ENCODE measurements around the gene A1BG. TPM values are rescaled to one million over a fixed set of nuclear protein-coding genes. Genes with fewer than 3 reads are reported as not detected.
A peak's percentile ranks its signal among the peaks of the same experiment; 100 is the strongest.

Gene A1BG
- total RNA-seq, 2 donors from 2014 or later: 6.2 to 11.5 TPM

GRCh38 chr19:58393725-58394033 is 40.4 kb upstream of the A1BG start:
- Histone ChIP-seq H3K27me3 (no peaks in the 10 kb centered on the region), H3K4me1 (peaks cover 37% of the 10 kb centered on the region), H3K27ac (no peak overlapping the region), H3K9me3 (no peaks in the 10 kb centered on the region), H3K4me3 (no peak overlapping the region), H3K36me3 (replicated peaks in 1 of 2; ENCODE audit: insufficient read depth in 1 of 2, low read depth in 2 of 2) (peaks cover 17 to 23% of the 10 kb centered on the region in 2 donors)
- TF ChIP-seq POLR2A (IDR thresholded peaks at IDR 0.05) (no peak), CTCF (IDR thresholded peaks at IDR 0.05) (no peak)
- DNase-seq (no peak), ATAC-seq (no peak)
- intact Hi-C loops (cut with DNase I): no loop called here
- WGBS, 2 donors: 80 to 87% methylated on average over 4 of the region's 4 CpGs

DNA sequence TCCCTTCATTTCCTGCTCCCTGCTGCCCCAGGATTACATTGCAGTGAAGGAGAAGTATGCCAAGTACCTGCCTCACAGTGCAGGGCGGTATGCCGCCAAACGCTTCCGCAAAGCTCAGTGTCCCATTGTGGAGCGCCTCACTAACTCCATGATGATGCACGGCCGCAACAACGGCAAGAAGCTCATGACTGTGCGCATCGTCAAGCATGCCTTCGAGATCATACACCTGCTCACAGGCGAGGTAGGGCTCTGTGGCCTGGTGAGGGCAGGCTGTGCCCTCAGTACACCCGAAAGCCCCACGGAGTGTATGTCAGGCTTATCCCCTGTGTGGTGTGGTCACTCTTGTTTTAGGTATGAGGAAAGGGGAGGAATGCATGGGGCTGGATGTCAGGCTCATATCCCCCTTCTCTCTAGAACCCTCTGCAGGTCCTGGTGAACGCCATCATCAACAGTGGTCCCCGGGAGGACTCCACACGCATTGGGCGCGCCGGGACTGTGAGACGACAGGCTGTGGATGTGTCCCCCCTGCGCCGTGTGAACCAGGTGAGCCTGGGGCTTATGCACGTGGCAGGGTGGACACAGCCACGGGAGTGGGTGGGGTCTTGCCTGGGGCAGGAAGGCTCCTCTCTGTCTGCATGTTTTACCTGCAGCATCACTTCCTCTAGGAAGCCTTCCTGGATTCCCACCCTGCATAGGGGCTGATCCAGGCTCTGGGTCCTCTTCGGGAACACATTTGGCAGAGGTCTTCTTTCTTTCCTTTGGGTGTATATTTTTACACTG is 39.8 kb upstream of the A1BG start:
- H3K4me3 ChIP-seq: no peak overlapping the region
- ATAC-seq (no peak), DNase-seq (no peak)
- peaks cover 43% of the 10 kb centered on the region for H3K4me1 ChIP-seq
- intact Hi-C loops (cut with DNase I): no loop called here
- WGBS, 2 donors: 85 to 92% methylated on average over 9 to 26 of the region's 26 CpGs
- no peaks in the 10 kb centered on the region for H3K27me3 ChIP-seq
- no peaks in the 10 kb centered on the region for H3K9me3 ChIP-seq
- H3K27ac ChIP-seq: no peak overlapping the region
- peaks cover 17 to 23% of the 10 kb centered on the region in 2 donors for H3K36me3 ChIP-seq (replicated peaks in 1 of 2; ENCODE audit: insufficient read depth in 1 of 2, low read depth in 2 of 2)
- TF ChIP-seq POLR2A (IDR thresholded peaks at IDR 0.05) (no peak), CTCF (IDR thresholded peaks at IDR 0.05) (no peak)

- Histone ChIP-seq H3K27me3 (no peaks in the 10 kb centered on the region), H3K27ac (no peak overlapping the region), H3K4me1 (peaks cover 54% of the 10 kb centered on the region), H3K4me3 (peak overlapping the region in 1 of 2 donors; percentile 91), H3K9me3 (no peaks in the 10 kb centered on the region), H3K36me3 (replicated peaks in 1 of 2; ENCODE audit: insufficient read depth in 1 of 2, low read depth in 2 of 2) (peaks cover 5 to 12% of the 10 kb centered on the region in 2 donors)
- 52 to 56% methylated on average over 2 to 3 of the region's 3 CpGs for WGBS, 2 donors
- intact Hi-C loops (cut with DNase I): no loop called here
- DNase-seq (no peak), ATAC-seq (no peak)
- TF ChIP-seq CTCF (IDR thresholded peaks at IDR 0.05): no peak
- TF ChIP-seq POLR2A (IDR thresholded peaks at IDR 0.05): no peak
Measured at GRCh38 chr19:58388175-58388526, 34.9 kb upstream of the A1BG start.

DNA sequence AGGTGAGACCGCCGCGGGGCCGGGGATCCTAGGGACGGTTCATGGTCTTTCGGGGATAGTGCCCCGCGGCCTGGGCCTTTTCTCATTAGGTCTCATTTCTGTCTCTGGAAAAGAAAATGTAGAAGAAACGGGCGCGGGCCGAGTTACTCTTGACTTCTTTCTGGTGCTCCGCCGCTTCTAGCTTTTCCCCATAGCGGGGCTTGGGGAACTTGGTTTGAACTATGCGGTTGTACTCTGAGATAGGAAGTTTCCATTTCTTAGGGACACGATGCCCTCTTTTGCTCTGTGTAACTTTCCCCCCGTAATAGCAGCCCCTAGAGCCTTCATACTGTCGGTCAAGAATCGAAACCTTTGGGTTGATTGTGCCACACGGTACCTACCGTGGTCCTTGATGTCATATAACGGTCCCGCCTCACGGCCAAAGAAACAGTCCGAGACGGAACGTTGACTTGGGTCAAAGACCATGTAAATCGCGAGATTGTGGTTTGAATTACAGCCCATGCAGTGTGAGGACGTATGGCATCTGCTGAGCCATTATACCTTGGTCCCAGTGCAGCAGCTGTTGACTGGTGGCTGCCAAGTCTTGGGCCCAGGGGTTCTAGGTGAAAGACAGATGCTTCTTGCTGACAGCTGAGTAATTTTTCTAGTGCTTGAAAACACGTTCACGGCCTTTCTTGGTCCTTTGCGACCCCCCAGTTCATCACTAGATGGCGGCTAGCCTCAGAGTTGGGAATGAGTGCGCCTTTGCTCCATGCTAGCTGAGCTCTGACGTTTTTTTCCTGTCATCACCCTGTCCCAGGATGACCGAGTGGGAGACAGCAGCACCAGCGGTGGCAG is 34.3 kb upstream of the A1BG start:
- peak overlapping the region in 3 of 4 donors; percentile 96 to 99 (median 96) for H3K27ac ChIP-seq
- no peaks in the 10 kb centered on the region for H3K27me3 ChIP-seq
- ATAC-seq (no peak), DNase-seq (no peak)
- peak overlapping the region; percentile 87 to 91 for H3K4me3 ChIP-seq
- H3K36me3 ChIP-seq (replicated peaks in 1 of 2; ENCODE audit: insufficient read depth in 1 of 2, low read depth in 2 of 2): peaks cover 0 to 6% of the 10 kb centered on the region in 2 donors
- TF ChIP-seq CTCF (IDR thresholded peaks at IDR 0.05) (no peak), POLR2A (IDR thresholded peaks at IDR 0.05) (no peak)
- intact Hi-C loops (cut with DNase I): no loop called here
- WGBS, 2 donors: 5 to 8% methylated on average over 31 to 39 of the region's 39 CpGs
- H3K9me3 ChIP-seq: no peaks in the 10 kb centered on the region
- peaks cover 59% of the 10 kb centered on the region for H3K4me1 ChIP-seq
